ENCODE data around the gene OXTR.

The OXTR gene

DNA sequence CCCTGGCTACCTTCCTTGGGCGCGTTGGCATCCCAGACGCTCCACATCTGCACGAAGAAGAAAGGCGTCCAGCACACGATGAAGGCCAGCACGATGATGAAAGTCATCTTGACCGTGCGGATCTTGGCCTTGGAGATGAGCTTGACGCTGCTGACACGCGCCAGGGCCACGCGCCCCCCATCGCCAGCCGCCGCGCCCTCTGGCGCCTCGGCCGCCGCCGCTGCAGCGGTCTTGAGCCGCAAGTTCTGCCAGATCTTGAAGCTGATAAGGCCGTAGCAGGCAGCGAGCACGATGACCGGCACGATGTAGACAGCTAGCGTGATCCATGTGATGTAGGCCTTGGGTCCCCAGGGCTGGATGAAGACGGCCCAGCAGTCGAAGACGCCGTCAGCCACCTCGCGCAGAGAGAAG lies 2.2 kb downstream of the OXTR start:
- TF ChIP-seq REPIN1 (tag by site-specific recombination; IDR thresholded peaks at IDR 0.05; ENCODE audit: low read depth) (no peak), SP7 (tag by site-specific recombination; IDR thresholded peaks at IDR 0.05) (no peak), ZNF23 (tag by site-specific recombination; IDR thresholded peaks at IDR 0.05; ENCODE audit: borderline replicate concordance) (no peak), EGR2 (tag by site-specific recombination; IDR thresholded peaks at IDR 0.05; ENCODE audit: low read depth) (no peak), SCRT2 (tag by site-specific recombination; IDR thresholded peaks at IDR 0.05) (no peak), ZNF404 (tag by site-specific recombination; IDR thresholded peaks at IDR 0.05) (no peak)
- ChIA-PET CTCF (no interaction called here), POLR2A (no interaction called here)
- no peaks in the 10 kb centered on the region for H3K36me3 ChIP-seq (ENCODE audit: control insufficient read depth in 2 of 2, insufficient read depth in 1 of 2, low read length in 2 of 2)
- H3K9me3 ChIP-seq (ENCODE audit: control insufficient read depth, insufficient read depth, low read depth, low read length) = no peaks in the 10 kb centered on the region
- H3K4me3 ChIP-seq (ENCODE audit: low read depth, low read length) = no peak overlapping the region
- no peaks in the 10 kb centered on the region for H3K4me1 ChIP-seq (ENCODE audit: control insufficient read depth, insufficient read depth, low read length)
- H3K27ac ChIP-seq (ENCODE audit: extremely low read depth, low read depth, low read length) = no peak overlapping the region

DNA sequence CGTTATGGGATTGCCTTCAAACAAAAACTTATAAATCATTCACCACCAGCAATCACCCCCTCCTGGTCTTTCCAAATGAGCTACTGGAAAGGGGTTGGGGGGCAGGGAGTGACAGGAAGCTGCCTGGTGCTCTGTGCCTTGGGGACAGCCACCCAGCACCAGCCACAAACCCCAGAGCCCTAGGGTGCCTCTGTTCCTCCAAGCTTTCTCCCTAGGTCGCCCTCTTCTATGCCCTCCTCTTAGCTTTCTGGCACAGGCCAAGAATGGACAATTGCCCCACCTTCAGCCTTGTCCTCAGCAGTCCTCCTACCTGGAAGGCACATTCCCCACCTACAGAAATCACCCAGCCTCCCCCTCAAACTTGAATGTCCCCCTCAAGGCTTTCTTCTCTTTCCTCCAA lies 3.3 kb downstream of the OXTR start:
- no peak for TF ChIP-seq ZNF175 (tag by site-specific recombination; IDR thresholded peaks at IDR 0.05)
- no peak for TF ChIP-seq ZNF223 (tag by site-specific recombination; IDR thresholded peaks at IDR 0.05)
- TF ChIP-seq REPIN1 (tag by site-specific recombination; IDR thresholded peaks at IDR 0.05; ENCODE audit: low read depth) = no peak
- TF ChIP-seq, protein P1, sequence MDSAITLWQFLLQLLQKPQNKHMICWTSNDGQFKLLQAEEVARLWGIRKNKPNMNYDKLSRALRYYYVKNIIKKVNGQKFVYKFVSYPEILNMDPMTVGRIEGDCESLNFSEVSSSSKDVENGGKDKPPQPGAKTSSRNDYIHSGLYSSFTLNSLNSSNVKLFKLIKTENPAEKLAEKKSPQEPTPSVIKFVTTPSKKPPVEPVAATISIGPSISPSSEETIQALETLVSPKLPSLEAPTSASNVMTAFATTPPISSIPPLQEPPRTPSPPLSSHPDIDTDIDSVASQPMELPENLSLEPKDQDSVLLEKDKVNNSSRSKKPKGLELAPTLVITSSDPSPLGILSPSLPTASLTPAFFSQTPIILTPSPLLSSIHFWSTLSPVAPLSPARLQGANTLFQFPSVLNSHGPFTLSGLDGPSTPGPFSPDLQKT (IDR thresholded peaks at IDR 0.05; ENCODE audit: borderline replicate concordance, low read depth, low read length) = no peak
- no peak for TF ChIP-seq YY1 (tag by site-specific recombination; IDR thresholded peaks at IDR 0.05)
- no peak for TF ChIP-seq SCRT2 (tag by site-specific recombination; IDR thresholded peaks at IDR 0.05)
- TF ChIP-seq, protein P2, sequence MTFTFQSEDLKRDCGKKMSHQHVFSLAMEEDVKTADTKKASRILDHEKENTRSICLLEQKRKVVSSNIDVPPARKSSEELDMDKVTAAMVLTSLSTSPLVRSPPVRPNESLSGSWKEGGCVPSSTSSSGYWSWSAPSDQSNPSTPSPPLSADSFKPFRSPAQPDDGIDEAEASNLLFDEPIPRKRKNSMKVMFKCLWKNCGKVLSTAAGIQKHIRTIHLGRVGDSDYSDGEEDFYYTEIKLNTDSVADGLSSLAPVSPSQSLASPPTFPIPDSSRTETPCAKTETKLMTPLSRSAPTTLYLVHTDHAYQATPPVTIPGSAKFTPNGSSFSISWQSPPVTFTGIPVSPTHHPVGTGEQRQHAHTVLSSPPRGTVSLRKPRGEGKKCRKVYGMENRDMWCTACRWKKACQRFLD (tag by site-specific recombination; IDR thresholded peaks at IDR 0.05) = no peak
- TF ChIP-seq, protein P3, sequence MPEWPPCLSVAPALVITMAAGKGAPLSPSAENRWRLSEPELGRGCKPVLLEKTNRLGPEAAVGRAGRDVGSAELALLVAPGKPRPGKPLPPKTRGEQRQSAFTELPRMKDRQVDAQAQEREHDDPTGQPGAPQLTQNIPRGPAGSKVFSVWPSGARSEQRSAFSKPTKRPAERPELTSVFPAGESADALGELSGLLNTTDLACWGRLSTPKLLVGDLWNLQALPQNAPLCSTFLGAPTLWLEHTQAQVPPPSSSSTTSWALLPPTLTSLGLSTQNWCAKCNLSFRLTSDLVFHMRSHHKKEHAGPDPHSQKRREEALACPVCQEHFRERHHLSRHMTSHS (tag by site-specific recombination; IDR thresholded peaks at IDR 0.05) = no peak
- TF ChIP-seq ZNF114 (tag by site-specific recombination; IDR thresholded peaks at IDR 0.05) = no peak
- TF ChIP-seq, protein P4, sequence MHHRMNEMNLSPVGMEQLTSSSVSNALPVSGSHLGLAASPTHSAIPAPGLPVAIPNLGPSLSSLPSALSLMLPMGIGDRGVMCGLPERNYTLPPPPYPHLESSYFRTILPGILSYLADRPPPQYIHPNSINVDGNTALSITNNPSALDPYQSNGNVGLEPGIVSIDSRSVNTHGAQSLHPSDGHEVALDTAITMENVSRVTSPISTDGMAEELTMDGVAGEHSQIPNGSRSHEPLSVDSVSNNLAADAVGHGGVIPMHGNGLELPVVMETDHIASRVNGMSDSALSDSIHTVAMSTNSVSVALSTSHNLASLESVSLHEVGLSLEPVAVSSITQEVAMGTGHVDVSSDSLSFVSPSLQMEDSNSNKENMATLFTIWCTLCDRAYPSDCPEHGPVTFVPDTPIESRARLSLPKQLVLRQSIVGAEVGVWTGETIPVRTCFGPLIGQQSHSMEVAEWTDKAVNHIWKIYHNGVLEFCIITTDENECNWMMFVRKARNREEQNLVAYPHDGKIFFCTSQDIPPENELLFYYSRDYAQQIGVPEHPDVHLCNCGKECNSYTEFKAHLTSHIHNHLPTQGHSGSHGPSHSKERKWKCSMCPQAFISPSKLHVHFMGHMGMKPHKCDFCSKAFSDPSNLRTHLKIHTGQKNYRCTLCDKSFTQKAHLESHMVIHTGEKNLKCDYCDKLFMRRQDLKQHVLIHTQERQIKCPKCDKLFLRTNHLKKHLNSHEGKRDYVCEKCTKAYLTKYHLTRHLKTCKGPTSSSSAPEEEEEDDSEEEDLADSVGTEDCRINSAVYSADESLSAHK (tag by site-specific recombination; IDR thresholded peaks at IDR 0.05) = no peak
- no peak for TF ChIP-seq ZNF394 (tag by site-specific recombination; IDR thresholded peaks at IDR 0.05; ENCODE audit: borderline replicate concordance)
- TF ChIP-seq ZNF24 (tag by site-specific recombination; IDR thresholded peaks at IDR 0.05) = no peak
- TF ChIP-seq ZNF585B (tag by site-specific recombination; IDR thresholded peaks at IDR 0.05) = no peak
- no peak for TF ChIP-seq ZNF843 (tag by site-specific recombination; IDR thresholded peaks at IDR 0.05)
- TF ChIP-seq, protein P5, sequence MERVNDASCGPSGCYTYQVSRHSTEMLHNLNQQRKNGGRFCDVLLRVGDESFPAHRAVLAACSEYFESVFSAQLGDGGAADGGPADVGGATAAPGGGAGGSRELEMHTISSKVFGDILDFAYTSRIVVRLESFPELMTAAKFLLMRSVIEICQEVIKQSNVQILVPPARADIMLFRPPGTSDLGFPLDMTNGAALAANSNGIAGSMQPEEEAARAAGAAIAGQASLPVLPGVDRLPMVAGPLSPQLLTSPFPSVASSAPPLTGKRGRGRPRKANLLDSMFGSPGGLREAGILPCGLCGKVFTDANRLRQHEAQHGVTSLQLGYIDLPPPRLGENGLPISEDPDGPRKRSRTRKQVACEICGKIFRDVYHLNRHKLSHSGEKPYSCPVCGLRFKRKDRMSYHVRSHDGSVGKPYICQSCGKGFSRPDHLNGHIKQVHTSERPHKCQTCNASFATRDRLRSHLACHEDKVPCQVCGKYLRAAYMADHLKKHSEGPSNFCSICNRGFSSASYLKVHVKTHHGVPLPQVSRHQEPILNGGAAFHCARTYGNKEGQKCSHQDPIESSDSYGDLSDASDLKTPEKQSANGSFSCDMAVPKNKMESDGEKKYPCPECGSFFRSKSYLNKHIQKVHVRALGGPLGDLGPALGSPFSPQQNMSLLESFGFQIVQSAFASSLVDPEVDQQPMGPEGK (tag by site-specific recombination; IDR thresholded peaks at IDR 0.05) = no peak
- no peak for TF ChIP-seq ZNF433 (tag by site-specific recombination; IDR thresholded peaks at IDR 0.05; ENCODE audit: low read depth)
- no peak for TF ChIP-seq ZNF324 (tag by site-specific recombination; IDR thresholded peaks at IDR 0.05)
- no peaks in the 10 kb centered on the region for H3K4me1 ChIP-seq (ENCODE audit: control insufficient read depth, insufficient read depth, low read length)
- ChIA-PET CTCF (interaction anchor here (0.7 to 1.0 kb wide), 2 partner anchors 101 to 434 kb away, joined by 4 to 7 read pairs; no protein-coding TSS in a partner anchor), POLR2A (interaction anchor here (0.5 kb wide), 1 partner anchor 826 kb away, joined by 3 read pairs; no protein-coding TSS in a partner anchor)
- no peak overlapping the region for H3K27ac ChIP-seq (ENCODE audit: extremely low read depth, low read depth, low read length)
- H3K9me3 ChIP-seq (ENCODE audit: control insufficient read depth, insufficient read depth, low read depth, low read length) = no peaks in the 10 kb centered on the region
- no peaks in the 10 kb centered on the region for H3K36me3 ChIP-seq (ENCODE audit: control insufficient read depth in 2 of 2, insufficient read depth in 1 of 2, low read length in 2 of 2)
- no peak overlapping the region for H3K4me3 ChIP-seq (ENCODE audit: low read depth, low read length)
